HTR-8/SVneo (cell line): ENCODE results near the gene CCDC116.
"Not testable (repeated sequence)": the region's sequence is repeated elsewhere in the genome, so short reads cannot be mapped to it uniquely, and the experiment has no call there.

Experiments used
- DNase-seq: peaks from one replicate; pipeline ENCODE4 v3.0.0; 2011; ENCODE audit warnings: low spot score, mixed read lengths; ENCODE audit not compliant: insufficient read length
- FAIRE-seq: peaks from 2 replicates; lab custom pipeline; 2011; peaks lifted over from hg19 to GRCh38; lab: Jason Lieb, UNC

The CCDC116 gene

GRCh38 chr22:21674638-21675245 lies 42.2 kb downstream of the CCDC116 start:
- no peak for FAIRE-seq
- DNase-seq, result no peak

- DNase-seq, result no peak
- no peak for FAIRE-seq
Observed at GRCh38 chr22:21677606-21678443, 45.3 kb downstream of the CCDC116 start.

GRCh38 chr22:21678842-21679241 lies 46.3 kb downstream of the CCDC116 start:
- not testable (repeated sequence) for DNase-seq, FAIRE-seq

- FAIRE-seq, result no peak
- no peak for DNase-seq
Observed at GRCh38 chr22:21679383-21679782, 46.8 kb downstream of the CCDC116 start.

- FAIRE-seq, result no peak
- DNase-seq, result no peak
Observed at GRCh38 chr22:21680830-21681565, 48.4 kb downstream of the CCDC116 start.

- FAIRE-seq, result no peak
- no peak for DNase-seq
Observed at GRCh38 chr22:21681566-21682370, 49.2 kb downstream of the CCDC116 start.

- DNase-seq (no peak), FAIRE-seq (no peak)
Observed at GRCh38 chr22:21682385-21683175, 50.0 kb downstream of the CCDC116 start.

- DNase-seq, result no peak
- FAIRE-seq, result no peak
Observed at GRCh38 chr22:21683401-21683811, 50.8 kb downstream of the CCDC116 start.

- no peak for DNase-seq
- FAIRE-seq, result no peak
Observed at GRCh38 chr22:21684492-21685163, 52.1 kb downstream of the CCDC116 start.

GRCh38 chr22:21685164-21685513 lies 52.6 kb downstream of the CCDC116 start:
- DNase-seq (no peak), FAIRE-seq (no peak)

- FAIRE-seq, result no peak
- DNase-seq, result no peak
Observed at GRCh38 chr22:21686193-21686608, 53.6 kb downstream of the CCDC116 start.
